Activated gamma-delta T cell treated with Interleukin-2 at 50 U/mL for 16 hours (primary cell): ENCODE results near the gene BRD1.
"Not testable (repeated sequence)": the region's sequence is repeated elsewhere in the genome, so short reads cannot be mapped to it uniquely, and the experiment has no call there.

Experiments used
- DNase-seq: peaks from one replicate; pipeline ENCODE4 v3.0.0-alpha.2; 2020

BRD1 gene

DNA sequence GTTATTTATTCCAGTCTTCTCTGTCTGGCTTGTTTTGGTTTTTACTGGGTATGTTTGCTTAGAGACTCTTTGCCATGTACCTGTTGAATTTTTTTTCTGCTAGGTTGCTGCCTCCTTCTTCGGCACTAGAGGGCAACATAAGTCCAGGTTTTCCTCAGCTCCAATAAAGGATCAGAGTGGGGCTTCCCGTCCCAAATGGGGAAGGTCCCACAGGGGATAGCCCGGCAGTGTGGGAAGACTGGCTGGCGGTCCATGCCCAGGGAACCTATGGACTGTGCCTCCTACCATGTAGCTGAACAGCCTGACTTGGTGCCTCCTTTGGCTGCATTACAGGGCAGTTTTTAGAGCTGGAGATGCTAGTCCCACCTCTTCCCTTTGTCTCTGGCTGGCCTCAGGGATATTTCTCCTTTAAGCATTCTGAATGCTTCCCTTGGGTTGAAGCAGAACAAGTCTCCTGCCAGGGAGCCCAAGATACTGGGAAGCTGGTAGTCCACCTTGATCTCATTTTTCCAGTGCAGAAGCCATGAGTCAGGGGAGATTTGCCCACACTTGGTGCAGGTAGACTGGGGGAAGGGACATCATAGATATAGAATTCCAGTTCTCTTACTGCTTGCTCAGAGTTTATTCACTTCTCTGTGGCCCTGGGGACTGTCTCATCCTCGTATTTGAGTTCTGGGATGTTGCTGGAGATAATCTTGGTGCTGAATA, 60.2 kb downstream of the BRD1 start:
- DNase-seq = no peak

- no peak for DNase-seq
These were observed 61.7 kb downstream of the BRD1 start for GRCh38 chr22:49765951-49766350.

- DNase-seq = no peak
These were observed 62.4 kb downstream of the BRD1 start for GRCh38 chr22:49765091-49765771.

- DNase-seq = no peak
These were observed 63.5 kb downstream of the BRD1 start for GRCh38 chr22:49764127-49764581.

- no peak for DNase-seq
These were observed 64.0 kb downstream of the BRD1 start for GRCh38 chr22:49763696-49764095.

DNA sequence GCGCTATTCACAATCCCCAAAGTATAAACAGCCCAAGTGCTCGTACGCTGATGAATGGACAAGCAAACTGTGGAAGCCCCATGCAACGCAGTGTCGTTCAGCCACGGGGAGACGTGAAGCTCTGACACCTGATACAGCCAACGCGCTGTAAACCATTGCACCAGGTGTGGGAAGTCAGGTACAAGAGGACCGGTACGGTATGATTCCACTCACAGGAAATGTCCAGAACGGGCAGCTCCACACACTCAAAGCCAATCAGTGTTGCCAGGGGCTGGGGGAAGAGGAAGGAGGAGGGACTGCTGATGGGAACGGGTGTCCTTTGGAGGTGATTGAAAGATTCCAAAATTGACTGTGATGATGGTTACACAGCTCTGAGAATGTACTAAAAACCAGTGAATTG, 64.5 kb downstream of the BRD1 start:
- DNase-seq = no peak

DNA sequence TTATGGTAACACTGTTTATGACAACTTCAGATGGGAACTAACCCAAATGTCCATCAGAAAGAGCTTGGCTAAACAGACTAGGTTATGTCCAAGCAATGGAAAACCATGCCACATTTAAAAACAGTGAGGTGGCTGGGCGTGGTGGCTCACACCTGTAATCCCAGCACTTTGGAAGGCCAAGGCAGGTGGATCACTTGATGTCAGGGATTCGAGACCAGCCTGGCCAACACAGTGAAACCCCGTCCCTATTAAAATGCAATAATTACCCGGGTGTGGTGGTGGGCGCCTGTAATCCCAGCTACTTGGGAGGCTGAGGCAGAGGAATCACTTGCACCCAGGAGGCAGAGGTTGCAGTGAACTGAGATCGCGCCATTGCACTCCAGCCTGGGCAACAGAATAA, 65.1 kb downstream of the BRD1 start:
- DNase-seq = not testable (repeated sequence)

- no peak for DNase-seq
These were observed 65.8 kb downstream of the BRD1 start for GRCh38 chr22:49761836-49762235.

DNA sequence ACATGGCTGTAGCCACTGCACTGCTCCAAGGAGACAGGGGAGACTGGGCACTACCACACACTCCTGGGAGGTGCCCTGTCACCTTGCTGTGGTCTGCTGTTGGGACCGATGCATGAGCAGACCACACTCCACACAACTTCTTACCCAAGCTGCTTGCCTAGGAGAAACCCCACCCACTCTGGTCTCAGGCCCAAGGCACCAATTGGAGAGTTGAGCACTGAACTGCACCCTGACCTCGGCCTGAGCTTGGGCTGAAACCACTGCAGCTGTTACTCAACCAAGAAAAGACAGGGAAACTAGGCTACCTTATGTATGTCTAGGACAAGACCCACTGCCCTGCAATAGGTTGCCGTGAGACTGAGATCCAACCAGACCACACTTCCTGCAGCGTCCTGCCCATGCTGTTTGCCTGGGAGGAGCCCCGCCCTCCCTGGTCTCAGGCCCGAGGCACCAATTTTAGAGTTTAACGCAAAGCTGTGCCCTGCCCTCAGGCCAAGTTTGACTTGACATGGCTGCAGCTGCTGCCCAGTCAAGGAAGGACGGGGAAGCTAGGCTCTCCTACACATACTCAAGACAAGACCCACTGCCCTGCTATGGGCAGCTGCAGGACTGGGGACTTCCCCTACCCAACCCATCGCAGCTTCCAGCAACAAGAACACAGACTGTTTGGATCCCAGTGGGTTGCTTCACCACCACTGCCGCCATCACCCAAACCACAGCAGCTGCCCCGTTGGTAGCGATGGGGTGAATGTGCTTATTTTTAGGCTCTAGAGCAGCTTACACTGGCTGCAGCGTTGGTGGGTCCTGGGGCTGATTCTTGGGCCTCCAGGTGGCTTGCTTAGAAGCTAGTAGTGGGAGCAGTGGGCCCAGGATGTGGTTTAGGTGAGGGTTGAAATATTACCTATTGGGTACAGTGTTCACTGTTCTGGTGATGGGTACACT, 66.8 kb downstream of the BRD1 start:
- DNase-seq = no peak

DNA sequence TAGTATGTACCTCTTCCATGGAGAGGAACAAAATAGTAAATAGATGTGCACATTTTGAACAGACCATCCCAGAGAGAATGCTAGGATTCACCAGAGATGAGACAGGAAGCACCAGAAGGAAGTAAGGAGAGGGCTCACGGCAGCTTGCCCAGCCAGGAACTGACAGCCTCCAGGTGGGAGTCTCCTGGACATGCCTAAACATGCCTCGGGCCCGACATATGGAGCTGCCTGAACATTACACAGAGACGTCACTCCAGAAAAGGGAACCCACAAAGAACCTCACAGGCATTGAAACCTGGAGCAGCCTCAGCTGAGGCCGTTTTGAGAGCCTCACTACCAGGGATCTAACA, 67.4 kb downstream of the BRD1 start:
- DNase-seq = no peak

- no peak for DNase-seq
These were observed 71.0 kb downstream of the BRD1 start for GRCh38 chr22:49756676-49757075.

DNA sequence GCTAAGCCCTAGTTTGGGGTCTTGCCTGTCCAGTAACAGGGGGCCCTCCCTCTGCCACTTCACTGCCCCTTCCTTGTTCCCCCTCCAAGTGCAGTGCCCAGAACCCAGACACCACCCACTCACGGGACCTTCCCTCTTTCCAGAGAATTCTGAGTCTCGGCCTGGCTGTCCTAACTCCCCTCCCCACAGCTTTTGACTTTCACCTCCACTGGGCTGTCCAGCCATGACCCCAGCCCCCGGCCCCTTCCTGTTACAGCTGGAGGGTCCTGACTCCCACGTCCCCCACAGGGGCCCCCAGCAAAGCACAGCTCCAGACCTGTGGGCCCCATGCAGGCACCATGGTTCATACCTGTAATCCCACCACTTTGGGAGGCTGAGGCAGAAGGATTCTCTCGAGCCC, 71.5 kb downstream of the BRD1 start:
- no peak for DNase-seq

GRCh38 chr22:49755631-49756001, 72.1 kb downstream of the BRD1 start:
- no peak for DNase-seq

- no peak for DNase-seq
These were observed 72.7 kb downstream of the BRD1 start for GRCh38 chr22:49754696-49755630.

DNA sequence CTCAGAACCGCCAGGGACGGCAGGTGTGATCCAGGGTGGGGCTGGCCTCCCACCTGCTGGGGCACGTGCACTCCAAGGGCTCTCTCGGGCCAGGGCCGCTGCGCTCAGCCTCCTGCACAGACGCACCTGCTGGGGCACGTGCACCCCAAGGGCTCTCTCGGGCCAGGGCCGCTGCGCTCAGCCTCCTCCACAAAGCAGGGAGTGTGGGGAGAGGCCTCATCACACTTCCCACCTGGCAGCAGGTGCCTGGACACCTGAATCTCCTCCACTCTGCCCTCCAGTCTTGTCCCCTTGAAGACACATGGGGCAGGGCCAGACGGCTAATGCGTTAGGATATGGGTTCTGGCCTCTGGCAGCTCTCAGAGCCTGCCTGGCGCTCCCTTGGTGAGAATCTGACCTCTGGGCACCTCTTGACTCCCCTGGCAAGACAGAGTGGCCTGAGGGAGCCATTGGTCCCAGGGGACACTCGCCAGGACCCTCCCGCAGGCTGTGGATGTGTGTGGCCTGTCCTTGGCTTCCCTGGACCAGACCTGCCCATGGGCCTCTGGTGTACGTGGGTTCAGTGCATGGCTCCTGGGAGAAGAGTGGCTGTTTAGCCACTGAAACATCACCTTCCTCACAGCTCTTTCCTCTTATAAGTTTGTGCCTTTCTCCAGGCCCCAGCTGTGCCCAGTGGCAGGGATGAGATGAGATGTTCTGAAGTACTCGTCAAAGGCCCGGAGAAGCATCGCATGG, 73.5 kb downstream of the BRD1 start:
- DNase-seq = no peak

- no peak for DNase-seq
These were observed 74.3 kb downstream of the BRD1 start for GRCh38 chr22:49753276-49753890.

DNA sequence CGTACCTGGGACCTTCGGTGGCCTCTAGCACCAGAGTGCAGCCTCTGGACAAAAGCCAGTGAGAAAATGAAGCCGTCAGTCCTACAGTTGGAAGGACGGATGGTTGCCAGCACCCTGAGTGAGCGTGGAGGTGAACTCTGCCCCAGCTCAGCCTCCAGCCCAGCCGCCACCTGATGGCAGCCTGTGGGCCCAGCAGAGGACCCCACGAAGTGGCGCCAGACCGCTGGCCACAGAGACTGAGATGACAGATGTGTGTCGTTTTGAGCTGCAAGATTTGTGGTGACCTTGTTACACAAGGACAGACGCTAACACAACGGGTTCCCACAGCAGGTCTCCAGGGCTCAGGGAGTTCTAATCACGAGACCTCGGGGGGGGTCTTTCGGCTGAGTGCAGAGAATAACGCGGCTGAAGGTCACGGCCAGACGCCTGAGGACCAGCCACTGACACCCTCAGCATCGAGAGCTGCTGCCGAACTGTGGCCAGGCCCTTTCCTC, 75.0 kb downstream of the BRD1 start:
- no peak for DNase-seq

GRCh38 chr22:49751966-49752597, 75.6 kb downstream of the BRD1 start:
- DNase-seq = no peak

- DNase-seq = no peak
These were observed 76.2 kb downstream of the BRD1 start for GRCh38 chr22:49751318-49751965.

GRCh38 chr22:49749885-49750510, 77.7 kb downstream of the BRD1 start:
- no peak for DNase-seq
